ENCODE results near the gene SETD5.

DNA sequence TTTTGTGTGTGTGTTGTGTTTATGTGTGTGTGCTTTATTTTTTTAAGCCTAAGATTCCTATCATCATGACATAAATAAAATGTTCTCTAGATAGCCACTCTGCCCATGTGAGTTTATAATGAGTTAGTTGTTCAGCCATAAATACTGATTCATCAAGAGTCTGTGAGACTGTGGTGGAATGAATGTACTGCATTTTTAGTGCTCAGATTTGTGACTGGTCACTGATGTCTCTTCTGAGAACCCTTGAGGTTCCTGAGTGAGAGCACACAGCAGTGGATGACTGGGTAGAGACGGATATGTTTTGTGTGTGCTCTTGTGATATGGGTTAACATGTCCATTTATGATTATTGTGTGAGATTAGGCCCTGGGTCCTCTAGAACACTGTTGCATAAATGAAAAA lies 51.2 kb downstream of the SETD5 start:
- TF ChIP-seq CTCF (IDR thresholded peaks at IDR 0.05; ENCODE audit: low read depth, low read length, poor library complexity, severe bottlenecking) (no peak), EZH2phosphoT487 (IDR thresholded peaks at IDR 0.05; ENCODE audit: borderline replicate concordance, low read length) (no peak)

All from DOHH2 (cell line).